HG02938 (cell line): ENCODE data around the gene HIVEP1.
"Not testable (repeated sequence)": the region's sequence is repeated elsewhere in the genome, so short reads cannot be mapped to it uniquely, and the experiment has no call there.

Source experiments
- ATAC-seq: cut with Tn5 transposase; IDR thresholded peaks from one replicate; pipeline ENCODE4 v1.9.1; 2021; ENCODE audit warnings: mild to moderate bottlenecking, moderate library complexity; ENCODE audit not compliant: unreplicated experiment

Gene HIVEP1

GRCh38 chr6:12150812-12151432 is 138.8 kb downstream of the HIVEP1 start:
- ATAC-seq: no peak

- ATAC-seq: no peak
Observed at GRCh38 chr6:12151433-12151820, 139.3 kb downstream of the HIVEP1 start.

- ATAC-seq: no peak
Observed at GRCh38 chr6:12152023-12152970, 140.2 kb downstream of the HIVEP1 start.

- ATAC-seq: not testable (repeated sequence)
Observed at GRCh38 chr6:12155769-12156168, 143.7 kb downstream of the HIVEP1 start.

- ATAC-seq: no peak
Observed at GRCh38 chr6:12158686-12159415, 146.7 kb downstream of the HIVEP1 start.

GRCh38 chr6:12160326-12160725 is 148.2 kb downstream of the HIVEP1 start:
- ATAC-seq: no peak

GRCh38 chr6:12162213-12162612 is 150.1 kb downstream of the HIVEP1 start:
- no peak for ATAC-seq

GRCh38 chr6:12163149-12163548 is 151.0 kb downstream of the HIVEP1 start:
- peak; percentile 78 for ATAC-seq

GRCh38 chr6:12163744-12164507 is 151.8 kb downstream of the HIVEP1 start:
- no peak for ATAC-seq

- no peak for ATAC-seq
Observed at GRCh38 chr6:12164508-12164770, 152.3 kb downstream of the HIVEP1 start.

- ATAC-seq: no peak
Observed at GRCh38 chr6:12165297-12165696, 153.2 kb downstream of the HIVEP1 start.

- ATAC-seq: no peak
Observed at GRCh38 chr6:12165722-12166280, 153.7 kb downstream of the HIVEP1 start.

- ATAC-seq: no peak
Observed at GRCh38 chr6:12169377-12169776, 157.3 kb downstream of the HIVEP1 start.

- ATAC-seq: no peak
Observed at GRCh38 chr6:12170351-12171092, 158.4 kb downstream of the HIVEP1 start.

GRCh38 chr6:12171717-12172116 is 159.6 kb downstream of the HIVEP1 start:
- no peak for ATAC-seq

- no peak for ATAC-seq
Observed at GRCh38 chr6:12172572-12172971, 160.5 kb downstream of the HIVEP1 start.

- no peak for ATAC-seq
Observed at GRCh38 chr6:12173181-12173580, 161.1 kb downstream of the HIVEP1 start.

GRCh38 chr6:12173661-12174060 is 161.5 kb downstream of the HIVEP1 start:
- ATAC-seq: no peak

GRCh38 chr6:12174878-12175277 is 162.8 kb downstream of the HIVEP1 start:
- no peak for ATAC-seq

- ATAC-seq: no peak
Observed at GRCh38 chr6:12175626-12176025, 163.5 kb downstream of the HIVEP1 start.
